GM19372 (cell line): Measurements from ENCODE around the gene TTC16.
A peak's percentile ranks its signal among the peaks of the same experiment; 100 is the strongest.

Experiments used
- ATAC-seq: cut with Tn5 transposase; IDR thresholded peaks from one replicate; pipeline ENCODE4 v1.9.1; 2021; ENCODE audit warnings: mild to moderate bottlenecking, low read depth, moderate library complexity; ENCODE audit not compliant: unreplicated experiment

Gene TTC16

GRCh38 chr9:127715470-127716337, at the start of gene TTC16, which contains the start of gene PTRH1:
TSS of gene TTC16 (plus strand) at chr9:127716079. CDS start at chr9:127716146, 67 bp downstream.
TSS of gene PTRH1 (minus strand) at chr9:127715663. CDS start at chr9:127715639, 24 bp downstream.
- ATAC-seq, result peak; percentile 93

GRCh38 chr9:127667127-127667844, 48.6 kb upstream of the TTC16 start:
- ATAC-seq, result no peak

- ATAC-seq, result no peak
These were observed 48.0 kb upstream of the TTC16 start for GRCh38 chr9:127667906-127668305.

GRCh38 chr9:127673234-127673633, 42.6 kb upstream of the TTC16 start:
- ATAC-seq, result no peak

GRCh38 chr9:127676638-127677037, 39.2 kb upstream of the TTC16 start:
- ATAC-seq, result no peak

GRCh38 chr9:127679506-127679905, 36.4 kb upstream of the TTC16 start:
- no peak for ATAC-seq

GRCh38 chr9:127680226-127680625, 35.7 kb upstream of the TTC16 start:
- no peak for ATAC-seq

- no peak for ATAC-seq
These were observed 35.0 kb upstream of the TTC16 start for GRCh38 chr9:127680846-127681245.

- no peak for ATAC-seq
These were observed 33.3 kb upstream of the TTC16 start for GRCh38 chr9:127682351-127683136.

GRCh38 chr9:127683723-127684122, 32.2 kb upstream of the TTC16 start:
- ATAC-seq, result no peak

- ATAC-seq, result no peak
These were observed 31.3 kb upstream of the TTC16 start for GRCh38 chr9:127684576-127684975.

- ATAC-seq, result no peak
These were observed 29.2 kb upstream of the TTC16 start for GRCh38 chr9:127686461-127687393.

GRCh38 chr9:127689329-127690000, 26.4 kb upstream of the TTC16 start:
- no peak for ATAC-seq

GRCh38 chr9:127690735-127691134, 25.1 kb upstream of the TTC16 start:
- ATAC-seq, result no peak

GRCh38 chr9:127692071-127692470, 23.8 kb upstream of the TTC16 start:
- ATAC-seq, result no peak

GRCh38 chr9:127693143-127693542, 22.7 kb upstream of the TTC16 start:
- no peak for ATAC-seq

- ATAC-seq, result no peak
These were observed 22.2 kb upstream of the TTC16 start for GRCh38 chr9:127693697-127694096.

- no peak for ATAC-seq
These were observed 20.8 kb upstream of the TTC16 start for GRCh38 chr9:127694890-127695720.
